GM19238 (cell line): ENCODE measurements around the gene SUGCT.
"Not testable (repeated sequence)": the region's sequence is repeated elsewhere in the genome, so short reads cannot be mapped to it uniquely, and the experiment has no call there.

ENCODE experiments used
- DNase-seq: peaks from one replicate; pipeline ENCODE4 v3.0.0; 2011; ENCODE audit warnings: low spot score; ENCODE audit not compliant: insufficient read length

Gene SUGCT

DNA sequence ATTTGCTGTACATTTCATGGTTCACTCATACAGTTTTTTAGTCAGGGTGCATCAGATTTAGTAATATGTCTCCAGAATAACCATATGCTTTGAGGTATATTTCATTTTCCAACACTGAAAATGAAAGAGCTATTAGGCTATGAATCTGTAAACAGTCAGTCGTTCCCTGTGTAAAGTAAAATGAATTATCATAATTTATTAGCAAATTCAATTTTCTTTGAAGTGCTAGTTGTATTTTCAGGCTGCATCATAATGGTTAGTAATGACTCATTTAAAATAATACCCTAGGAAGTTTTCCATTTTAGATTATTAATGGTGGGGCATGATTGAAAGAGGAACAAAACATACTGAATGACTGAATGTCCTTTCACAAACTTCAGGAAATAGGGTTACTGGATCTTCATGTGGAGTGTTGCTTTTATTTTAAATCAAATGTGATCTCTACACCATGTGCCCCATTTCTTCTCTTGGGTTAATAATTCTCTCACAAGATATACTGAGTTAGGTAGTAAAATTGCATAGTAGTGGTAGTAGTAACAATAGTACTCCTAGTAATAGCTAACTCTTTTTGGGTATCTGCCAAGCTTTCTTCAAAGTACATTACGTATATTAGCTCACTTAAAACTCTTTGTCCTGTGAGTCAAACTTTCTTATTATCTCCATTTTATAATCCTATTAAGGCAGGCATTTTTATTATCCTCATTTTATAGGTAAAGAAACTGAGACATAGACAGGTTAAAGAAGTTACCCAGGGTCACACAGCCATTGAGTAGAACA, 476.5 kb downstream of the SUGCT start:
- no peak for DNase-seq

DNA sequence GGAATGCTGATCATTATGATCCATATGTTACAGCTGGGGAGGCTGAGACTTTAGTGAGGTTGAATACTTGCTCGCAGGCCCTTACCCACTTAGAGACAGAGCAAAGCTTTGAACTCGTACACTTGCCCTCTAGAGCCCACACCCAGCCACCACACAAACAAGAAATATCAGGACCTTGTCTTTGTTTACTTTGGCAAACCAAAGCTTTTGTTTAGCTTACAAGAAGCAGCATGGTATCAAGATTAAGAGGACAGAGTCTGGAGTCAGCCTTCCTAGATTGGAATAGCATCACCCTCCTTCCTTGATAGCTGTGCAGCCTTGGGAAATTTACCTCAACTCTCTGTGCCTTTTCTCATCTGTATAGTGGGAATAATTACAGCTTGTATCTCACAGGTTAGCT, 477.5 kb downstream of the SUGCT start:
- no peak for DNase-seq

DNA sequence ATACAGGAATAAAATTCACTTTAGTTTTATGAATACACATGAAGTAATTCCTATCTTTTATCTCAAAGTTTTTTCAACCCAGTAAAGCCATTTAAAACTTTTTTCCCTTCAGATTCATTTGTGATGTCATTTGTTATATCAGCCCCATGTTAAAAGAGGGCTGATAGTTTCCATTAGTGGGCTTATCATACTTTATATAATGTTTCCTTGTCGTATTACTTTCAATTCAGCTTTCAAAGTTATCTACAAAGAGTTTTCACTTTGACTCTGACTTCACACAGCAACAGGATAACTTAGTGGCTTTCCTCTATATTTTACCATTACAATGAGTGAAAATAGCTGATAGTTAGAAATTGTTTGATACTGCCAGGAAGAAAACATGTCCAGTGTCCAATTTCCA, 484.8 kb downstream of the SUGCT start:
- no peak for DNase-seq

DNA sequence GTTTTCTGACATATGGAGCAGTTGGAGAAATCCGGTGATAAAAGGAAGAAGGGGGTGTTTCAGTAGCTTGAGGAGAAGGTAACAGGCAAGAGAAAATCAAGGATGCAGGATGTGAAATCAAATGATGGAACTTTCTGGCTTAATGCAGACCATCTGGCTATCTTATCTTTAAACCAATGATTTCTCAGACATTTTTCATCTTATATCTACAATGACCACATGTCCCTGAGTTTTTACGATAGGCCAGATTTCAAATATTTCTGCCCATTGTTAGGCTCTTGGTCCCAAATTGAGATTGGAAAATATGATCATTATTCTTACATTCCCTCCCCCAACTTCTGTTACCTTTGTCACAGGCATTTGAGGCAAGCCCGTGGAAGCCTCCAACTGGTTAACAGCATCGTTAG, 486.8 kb downstream of the SUGCT start:
- no peak for DNase-seq

DNA sequence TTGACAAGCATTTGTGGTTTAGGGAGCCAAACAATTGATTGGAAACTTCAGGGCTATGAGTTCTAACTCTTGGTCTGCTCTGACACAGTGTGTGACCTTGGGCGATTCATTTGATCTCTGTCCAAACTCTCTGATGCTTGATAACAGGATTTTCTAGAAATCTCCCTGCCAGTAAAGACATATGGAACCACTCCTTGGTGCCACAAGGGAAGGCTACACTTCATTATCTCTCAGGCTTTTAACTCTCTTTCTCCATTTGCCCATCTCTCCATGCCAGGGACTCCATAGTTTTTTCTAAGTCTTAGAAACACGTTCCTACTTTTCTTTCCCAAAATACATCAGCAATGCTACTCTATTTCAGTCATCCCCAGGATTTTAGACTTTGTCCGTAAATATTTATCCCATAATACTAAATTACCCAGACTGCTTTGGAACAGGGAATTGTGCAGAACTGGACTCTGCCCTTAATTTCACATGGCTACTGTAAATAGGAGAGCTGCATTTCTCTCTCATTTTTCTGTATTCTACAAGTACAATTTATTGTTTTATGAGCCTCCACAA, 488.2 kb downstream of the SUGCT start:
- DNase-seq = no peak

DNA sequence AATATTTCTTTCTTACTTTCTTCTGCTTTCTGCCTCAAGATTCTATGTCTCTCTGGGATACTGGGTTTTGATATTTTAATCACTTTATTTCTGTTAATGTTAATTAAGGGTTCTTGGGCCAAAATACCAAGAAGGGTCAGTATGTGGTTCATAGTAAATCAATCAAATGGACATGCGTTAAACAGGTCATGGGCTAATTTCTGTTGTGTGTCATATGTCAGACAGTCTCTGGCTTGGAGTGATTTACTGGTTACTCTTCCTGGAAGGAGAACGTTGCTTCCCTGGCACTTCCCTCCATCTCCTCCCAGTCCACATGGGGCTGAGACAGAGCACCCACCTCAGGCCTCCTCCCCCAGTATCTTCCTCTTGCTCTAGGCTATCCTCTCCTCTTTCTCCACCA, 489.1 kb downstream of the SUGCT start:
- DNase-seq = no peak

DNA sequence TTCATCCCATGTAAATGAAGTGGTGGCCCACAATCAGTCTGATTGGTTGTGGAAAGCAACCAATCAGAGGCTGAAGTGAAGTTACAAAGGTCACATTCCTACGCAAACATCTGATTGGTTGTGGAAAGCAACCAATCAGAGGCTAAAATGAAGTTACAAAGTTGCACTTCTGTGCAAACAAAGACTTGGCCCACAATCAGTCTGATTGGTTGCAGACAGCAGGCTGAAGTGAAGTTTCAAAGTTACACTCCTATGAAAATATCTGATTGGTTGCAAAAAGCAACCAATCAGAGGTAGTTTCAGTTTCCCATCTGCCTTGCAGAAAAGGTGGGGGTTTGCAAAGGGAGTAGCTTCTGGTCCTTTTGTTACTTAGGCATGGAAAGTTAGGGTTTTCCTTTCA, 492.6 kb downstream of the SUGCT start:
- not testable (repeated sequence) for DNase-seq

DNA sequence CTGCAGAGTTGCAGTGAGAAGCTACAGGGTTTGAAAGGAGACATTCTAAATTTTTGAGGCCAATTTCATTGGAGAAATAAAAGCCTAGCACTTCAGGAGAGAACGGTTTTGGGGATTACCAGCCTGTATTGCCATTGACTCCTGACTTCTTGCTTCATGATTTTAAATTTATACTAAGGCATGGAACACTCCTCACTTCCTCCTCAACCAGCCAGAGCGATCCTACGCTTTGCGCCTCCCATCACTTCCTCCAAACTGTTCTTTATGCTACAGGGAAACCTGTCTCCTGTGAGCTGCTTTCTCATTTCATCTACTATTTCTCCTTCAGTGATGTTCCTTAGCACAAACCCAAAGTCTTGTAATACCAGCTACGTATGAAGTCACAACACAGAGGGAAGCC, 495.1 kb downstream of the SUGCT start:
- DNase-seq = no peak

DNA sequence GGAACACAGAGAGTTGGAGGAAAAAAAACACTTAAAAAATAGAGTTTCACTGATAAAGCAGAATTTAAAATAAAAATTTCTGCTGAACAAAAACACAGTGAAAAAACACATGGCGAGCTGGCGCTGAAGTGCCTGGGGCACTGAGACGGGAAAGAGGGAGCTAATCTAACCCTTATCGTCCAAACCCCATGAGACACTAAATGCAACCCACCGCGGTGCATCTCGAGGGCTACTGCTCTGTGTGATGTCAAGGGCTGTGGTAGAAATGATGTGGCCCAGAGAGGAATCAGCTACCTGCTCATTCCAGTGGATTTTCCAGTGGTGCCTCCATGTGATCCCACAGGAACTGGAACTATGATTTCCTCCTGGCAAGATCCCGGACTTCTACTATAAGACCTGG, 499.3 kb downstream of the SUGCT start:
- no peak for DNase-seq

DNA sequence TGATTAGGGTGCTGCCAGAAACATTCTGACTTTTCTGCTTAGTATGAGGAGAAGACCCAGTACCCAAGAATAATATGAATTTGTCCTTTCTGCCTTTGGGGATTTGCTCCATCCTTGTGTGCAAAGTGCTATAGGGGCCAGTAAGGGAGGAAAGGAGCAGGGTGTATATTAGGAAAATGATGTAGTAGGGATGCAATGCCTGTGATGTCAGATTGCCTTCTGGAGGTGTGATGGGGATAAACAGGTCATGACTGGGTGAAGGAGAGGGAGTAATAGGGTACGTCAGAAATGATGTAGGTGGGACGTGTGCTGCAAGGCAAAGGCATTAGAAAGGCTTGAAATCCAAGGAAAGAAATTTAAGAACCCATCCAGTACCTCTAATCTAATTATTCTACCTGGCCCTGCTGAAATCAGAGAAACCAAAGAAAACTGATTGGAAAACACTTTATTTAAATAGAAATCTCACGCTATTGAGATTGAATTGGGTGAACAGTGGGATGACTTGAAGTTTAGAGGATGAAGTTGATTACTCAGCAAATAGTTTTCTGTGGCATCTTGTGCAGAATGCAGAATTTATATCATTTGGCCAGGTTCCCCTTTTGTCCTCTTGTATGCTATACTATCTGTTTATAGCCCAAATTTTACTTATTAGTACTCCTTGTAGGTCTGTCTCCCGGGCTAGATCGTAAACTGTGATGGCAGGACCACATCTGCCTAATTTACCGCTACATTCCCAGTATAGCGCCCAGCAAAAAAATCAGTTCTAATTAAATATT, 503.9 kb downstream of the SUGCT start:
- DNase-seq = no peak

DNA sequence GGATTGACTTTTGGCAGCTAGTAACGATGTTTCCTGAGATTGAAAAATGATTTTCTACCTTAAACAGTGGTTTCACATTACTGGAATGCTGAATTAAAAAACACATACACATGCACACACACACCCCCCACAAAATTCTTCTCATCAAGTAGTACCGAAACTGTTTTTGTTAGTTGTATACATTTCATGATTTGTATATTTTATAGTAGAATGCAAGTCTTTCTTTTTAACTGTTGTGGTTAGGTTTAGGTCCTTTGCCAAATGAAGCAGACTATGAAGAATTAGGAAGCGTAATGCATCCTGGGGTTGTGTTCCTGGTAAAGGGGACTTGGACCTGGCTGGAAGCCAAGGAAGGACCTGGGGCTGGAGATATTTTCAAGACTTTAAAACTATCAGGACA, 505.8 kb downstream of the SUGCT start:
- DNase-seq = no peak

DNA sequence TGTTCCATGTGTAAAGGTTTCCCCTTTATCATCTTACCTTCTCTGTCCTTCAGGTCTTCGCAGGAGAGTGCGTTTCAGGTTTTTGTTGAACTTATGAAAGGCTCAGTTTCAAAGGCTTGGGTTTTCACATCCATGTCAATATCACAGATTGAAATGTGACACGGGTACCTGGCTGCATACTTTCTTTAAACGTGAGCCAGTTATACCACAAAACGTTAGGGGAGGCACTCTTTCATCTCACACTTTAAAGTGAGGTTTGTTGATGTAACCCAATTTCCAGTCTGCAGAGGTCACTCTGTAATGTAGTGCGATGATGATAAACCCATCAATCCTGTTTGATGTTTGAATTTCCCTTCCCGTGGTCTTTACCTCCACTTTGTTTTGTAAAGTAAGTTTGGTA, 506.9 kb downstream of the SUGCT start:
- no peak for DNase-seq

DNA sequence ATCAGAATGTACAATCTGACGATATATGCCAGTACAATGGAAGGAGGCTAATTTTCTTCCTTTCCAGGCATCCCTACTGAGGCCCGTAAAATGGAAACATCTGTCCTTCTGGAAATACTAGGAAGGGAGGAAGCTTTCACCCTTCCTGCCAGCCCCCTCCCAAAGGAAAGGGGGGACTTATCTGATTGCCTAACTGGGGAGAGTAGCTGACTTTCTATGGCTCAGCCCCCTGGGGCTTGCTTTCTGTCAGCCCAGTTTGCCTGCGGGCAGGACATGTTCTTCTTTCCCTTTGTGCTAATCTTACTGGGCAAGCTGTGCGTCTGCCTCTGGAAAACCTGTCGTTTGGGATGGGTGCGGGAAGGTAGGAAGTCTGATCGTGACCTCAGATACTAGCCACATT, 508.9 kb downstream of the SUGCT start:
- DNase-seq = no peak

DNA sequence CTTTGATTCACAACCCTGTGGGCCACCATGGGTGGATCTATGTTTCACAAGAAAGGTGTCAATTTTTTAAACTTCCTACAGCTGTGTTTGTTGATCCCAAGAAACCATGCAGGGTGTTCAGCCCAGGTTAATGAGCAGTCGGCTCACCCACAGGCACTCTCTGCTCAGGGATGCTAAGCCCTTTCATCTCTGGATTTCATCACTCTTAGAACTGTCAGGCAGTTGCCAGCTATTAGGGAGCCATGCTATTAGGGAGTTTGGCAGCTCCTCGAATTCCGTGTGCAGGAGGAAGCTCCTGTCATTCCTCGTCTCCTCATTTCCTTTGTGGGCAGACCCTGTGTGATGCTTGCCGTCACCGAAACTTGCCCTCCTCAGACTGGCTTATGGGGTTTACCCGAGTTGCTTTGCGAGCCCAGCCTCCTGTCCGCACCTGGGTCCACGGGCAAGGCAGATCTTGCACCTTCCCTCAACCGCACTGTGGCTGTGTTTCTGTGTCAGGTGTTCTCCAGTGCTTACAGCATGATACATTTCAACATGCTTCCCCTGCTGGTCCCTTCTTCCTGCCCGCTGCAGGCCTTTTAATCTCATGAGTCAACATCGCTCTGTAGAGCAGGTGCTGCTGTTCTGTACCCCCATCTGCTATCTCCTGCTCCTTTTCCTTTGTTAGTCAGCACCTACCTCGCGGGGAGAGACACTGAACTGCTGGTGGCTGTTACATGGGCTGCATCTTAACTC, 509.8 kb downstream of the SUGCT start:
- no peak for DNase-seq

DNA sequence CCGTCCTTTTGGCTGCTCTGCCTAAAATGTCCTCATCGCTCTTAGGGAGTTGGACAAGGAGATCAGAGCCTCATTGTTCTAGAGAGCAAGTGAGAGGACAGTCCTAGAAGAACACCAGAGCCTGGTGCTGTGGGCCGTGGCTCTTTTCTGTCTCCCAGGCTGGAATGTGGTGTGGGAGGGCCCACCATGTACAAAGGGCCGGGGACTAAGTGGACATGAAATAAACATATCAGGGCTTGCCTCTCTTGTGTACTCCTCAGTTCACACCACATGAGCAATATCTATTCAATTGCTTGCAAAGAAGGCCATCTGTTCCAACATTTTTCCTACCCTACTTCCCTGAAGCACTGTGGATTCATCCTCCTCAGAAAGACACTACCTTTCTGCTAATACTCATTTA, 510.4 kb downstream of the SUGCT start:
- DNase-seq = no peak

DNA sequence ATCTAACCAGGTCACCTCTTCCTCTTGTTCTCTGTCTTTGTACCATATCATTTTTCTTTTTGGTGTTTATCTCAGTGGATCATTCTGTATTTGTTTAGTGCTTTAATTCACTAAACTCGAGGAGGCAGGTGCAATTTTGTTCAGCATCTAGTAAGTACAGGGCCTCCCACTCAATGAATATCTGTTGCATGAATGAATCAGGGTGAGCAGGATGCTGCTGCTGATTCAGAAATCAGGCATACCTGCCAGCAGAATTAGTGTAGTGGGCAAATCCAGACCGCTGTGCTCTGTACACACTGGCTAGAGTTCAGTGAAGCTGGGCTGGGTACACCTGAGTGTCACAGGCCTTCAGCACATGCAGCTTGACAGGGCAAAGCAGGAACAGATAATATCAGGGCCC, 511.9 kb downstream of the SUGCT start:
- no peak for DNase-seq

DNA sequence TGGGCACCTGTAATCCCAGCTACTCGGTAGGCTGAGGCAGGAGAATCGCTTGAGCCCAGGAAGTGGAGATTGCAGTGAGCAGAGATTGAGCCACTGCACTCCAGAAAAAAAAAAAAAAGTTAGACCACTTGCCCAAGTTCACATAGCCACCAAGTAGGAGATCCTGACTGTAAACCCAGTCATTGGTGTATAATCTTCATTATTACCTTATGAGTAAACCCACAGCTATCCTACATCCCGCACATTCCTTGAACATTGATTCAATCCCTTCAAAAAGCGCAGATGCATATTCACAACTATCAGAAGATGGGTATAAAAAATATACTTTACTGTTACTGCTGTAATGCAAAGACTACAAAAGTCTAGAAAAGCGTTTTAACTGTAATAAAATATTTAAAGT, 512.9 kb downstream of the SUGCT start:
- DNase-seq = no peak

DNA sequence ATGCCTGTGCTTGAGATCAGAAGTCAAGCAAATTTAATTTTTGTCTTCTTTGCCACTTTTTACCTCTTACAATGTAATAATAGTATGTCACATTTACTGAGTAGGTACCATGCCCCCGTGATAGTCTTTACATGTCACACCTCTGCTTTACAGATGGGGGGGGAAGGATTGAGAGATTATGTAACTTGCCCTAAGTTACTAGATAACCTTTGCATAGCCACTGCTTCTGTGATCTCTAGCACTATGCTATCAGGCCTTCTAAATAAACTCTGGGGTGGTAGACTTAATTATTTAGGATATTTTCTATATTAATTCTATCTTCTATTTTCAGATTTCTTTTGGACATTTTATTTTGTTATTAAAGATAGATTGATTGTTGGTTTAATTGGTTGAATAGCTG, 514.4 kb downstream of the SUGCT start:
- no peak for DNase-seq

DNA sequence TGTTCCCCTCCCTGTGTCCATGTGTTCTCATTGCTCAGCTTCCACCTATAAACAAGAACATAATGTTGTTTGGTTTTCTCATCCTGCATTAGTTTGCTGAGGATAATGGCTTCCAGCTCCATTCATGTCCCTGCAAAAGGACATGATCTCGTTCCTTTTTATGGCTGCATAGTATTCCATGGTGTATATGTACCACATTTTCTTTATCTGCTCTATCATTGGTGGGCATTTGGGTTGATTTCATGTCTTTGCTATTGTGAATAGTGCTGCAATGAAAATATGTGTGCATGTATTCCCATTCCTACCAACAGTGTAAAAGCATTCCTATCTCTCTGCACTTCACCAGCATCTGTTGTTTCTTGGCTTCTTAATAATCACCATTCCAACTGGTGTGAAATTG, 516.1 kb downstream of the SUGCT start:
- DNase-seq = not testable (repeated sequence)

DNA sequence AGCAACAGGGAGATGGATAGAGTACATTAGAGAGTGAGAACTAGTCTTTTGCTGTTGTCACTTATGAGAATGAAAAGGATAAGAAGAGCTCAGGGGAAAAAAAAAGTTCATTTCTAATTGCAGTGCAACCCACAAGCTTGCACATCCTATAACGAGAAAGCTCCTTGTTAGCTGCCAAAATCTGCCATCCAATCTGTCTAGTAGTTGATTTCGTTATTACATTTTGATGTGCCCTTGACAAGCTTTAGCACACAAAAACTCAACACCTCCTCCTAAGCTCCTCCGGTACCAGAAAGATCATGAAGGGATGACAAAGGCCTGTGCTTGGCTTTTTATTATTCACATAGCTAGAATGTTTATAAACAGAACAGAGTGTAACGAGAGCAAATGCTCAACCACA, 519.4 kb downstream of the SUGCT start:
- DNase-seq = no peak

DNA sequence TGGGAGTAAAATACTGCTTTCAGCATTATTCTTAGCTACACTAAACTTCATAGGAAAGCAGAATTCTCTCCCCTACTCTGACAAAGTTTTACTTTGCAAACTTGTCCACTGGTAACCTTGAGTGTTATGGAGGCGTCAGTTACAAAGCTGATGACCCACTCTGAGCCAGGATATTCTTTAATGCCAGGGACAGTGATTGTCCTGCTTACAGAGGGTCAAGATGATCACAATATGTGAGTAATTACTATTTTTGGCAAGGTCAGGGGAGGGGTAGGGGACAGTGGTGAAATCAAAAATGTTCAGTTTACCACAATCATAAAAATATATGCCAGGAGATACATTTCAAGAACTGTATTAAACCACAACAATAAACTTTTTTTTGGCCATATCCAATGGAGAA, 520.6 kb downstream of the SUGCT start:
- no peak for DNase-seq

DNA sequence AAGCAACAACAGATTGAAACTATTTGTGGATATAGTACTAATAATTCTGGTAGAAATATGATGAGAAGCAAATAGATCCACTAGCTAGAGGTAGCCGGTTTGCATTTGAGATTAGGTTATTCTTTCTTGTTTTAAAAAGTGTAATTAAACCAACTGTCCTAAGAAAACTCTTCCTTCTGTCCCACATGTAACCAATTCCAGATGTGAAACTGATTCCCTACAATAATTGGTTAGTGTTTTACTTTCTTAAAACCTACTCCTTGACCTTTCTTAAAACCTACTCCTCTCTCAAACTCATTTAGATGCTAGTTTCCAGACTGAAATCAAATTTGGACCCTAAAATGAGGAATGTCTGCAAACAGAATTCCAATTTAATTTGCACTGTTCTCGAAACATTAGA, 521.5 kb downstream of the SUGCT start:
- DNase-seq = no peak
